K562 (cell line): ENCODE data around the gene TMEM129. TPM values are rescaled to one million over a fixed set of nuclear protein-coding genes. Genes with fewer than 3 reads are reported as not detected.

ENCODE experiments used
- AFF1 ChIP-seq, 2 experiments: fragments of 450-650 bp; IDR thresholded peaks; 2 replicates each; pipeline ENCODE4 v1.6.1; 2018; ENCODE audit warnings: mild to moderate bottlenecking in 2 of 2, low read depth in 1 of 2; ENCODE audit not compliant: partially characterized antibody in 2 of 2
- BRF2 ChIP-seq: IDR thresholded peaks from 3 replicates; pipeline ENCODE4 v1.6.1; 2011; ENCODE audit warnings: borderline replicate concordance, mild to moderate bottlenecking; ENCODE audit not compliant: insufficient read length, insufficient read depth
- CBFB ChIP-seq: sonication (generic); formaldehyde crosslinking; IDR thresholded peaks from 2 replicates; pipeline ENCODE4 v1.4.0; 2020; ENCODE audit warnings: mild to moderate bottlenecking, missing genetic modification reagents
- ELK3 ChIP-seq: fragments of 450-650 bp; formaldehyde crosslinking; IDR thresholded peaks from 2 replicates; pipeline ENCODE4 v1.4.0; 2020; ENCODE audit warnings: mild to moderate bottlenecking
- ETS2 ChIP-seq: IDR thresholded peaks from 2 replicates; pipeline ENCODE4 v1.6.1; 2016; ENCODE audit warnings: borderline replicate concordance, missing genetic modification characterization, mild to moderate bottlenecking, moderate library complexity, missing compliant biosample characterization; ENCODE audit not compliant: poor library complexity, severe bottlenecking
- HDAC3 ChIP-seq: fragments of 450-650 bp; IDR thresholded peaks from 2 replicates; pipeline ENCODE4 v1.6.1; 2018; ENCODE audit warnings: borderline replicate concordance, mild to moderate bottlenecking, moderate library complexity; ENCODE audit not compliant: partially characterized antibody
- HINFP ChIP-seq: fragments of 450-650 bp; conservative IDR thresholded peaks from 2 replicates; pipeline ENCODE4 v1.6.1; 2016; ENCODE audit warnings: missing genetic modification characterization, low read depth, mild to moderate bottlenecking, control low read depth, missing compliant biosample characterization
- KDM2B ChIP-seq: fragments of 250-450 bp; sonication (Bioruptor Pico); IDR thresholded peaks from 2 replicates; pipeline ENCODE4 v1.8.0; 2021; ENCODE audit warnings: mild to moderate bottlenecking, moderate library complexity
- KLF13 ChIP-seq: fragments of 450-650 bp; IDR thresholded peaks from 2 replicates; pipeline ENCODE4 v1.6.1; 2016; ENCODE audit warnings: missing genetic modification characterization, low read depth, mild to moderate bottlenecking, missing compliant biosample characterization, moderate library complexity, borderline replicate concordance
- PTTG1 ChIP-seq: fragments of 450-650 bp; IDR thresholded peaks from 2 replicates; pipeline ENCODE4 v1.6.1; 2016; ENCODE audit warnings: low read depth, mild to moderate bottlenecking, missing genetic modification characterization, missing compliant biosample characterization
- RFX1 ChIP-seq: fragments of 450-650 bp; IDR thresholded peaks from 2 replicates; pipeline ENCODE4 v1.6.1; 2016; ENCODE audit warnings: mild to moderate bottlenecking, moderate library complexity
- SMARCA5 ChIP-seq: fragments of 450-650 bp; IDR thresholded peaks from 2 replicates; pipeline ENCODE4 v1.6.1; 2016
- TAF1 ChIP-seq: IDR thresholded peaks from 2 replicates; pipeline ENCODE4 v1.6.1; 2011; ENCODE audit warnings: mild to moderate bottlenecking, low read length, moderate library complexity; ENCODE audit not compliant: insufficient read depth, control insufficient read depth, severe bottlenecking; ENCODE audit errors: extremely low read depth
- ZBTB1 ChIP-seq: sonication (generic); formaldehyde crosslinking; IDR thresholded peaks from 2 replicates; pipeline ENCODE4 v1.8.1; 2023; ENCODE audit warnings: missing genetic modification reagents, low read depth, mild to moderate bottlenecking, borderline replicate concordance
- ZNF280B ChIP-seq: fragments of 250-450 bp; sonication (Bioruptor Pico); IDR thresholded peaks from 2 replicates; pipeline ENCODE4 v1.5.1; 2021; ENCODE audit warnings: mild to moderate bottlenecking
- ZNF282 ChIP-seq: sonication (generic); formaldehyde crosslinking; IDR thresholded peaks from 2 replicates; pipeline ENCODE4 v1.8.1; 2023; ENCODE audit warnings: missing genetic modification reagents
- polyA plus RNA-seq, 8 experiments: library from polyadenylated mRNA; depleted of rRNA in 4 of 8; stranded (reverse) in 5 of 8; unstranded in 3 of 8; fragments of >200 nt; fragmentation: Nextera tagmentation in 2 of 8; fragmentation: Illumina TruSeq in 1 of 8; extraction: Ambion mirVana in 2 of 8; extraction: Trizol in 1 of 8; gene quantifications; 2 replicates each; pipeline versions ENCODE4 v1.2.1 to v1.2.3, GENCODE V29; 2011 to 2014; ENCODE audit warnings: inconsistent platforms in 1 of 8, missing spikeins in 1 of 8
- total RNA-seq, 7 experiments: library from RNA; depleted of rRNA in 6 of 7; stranded (reverse); fragments of >200 nt in 6 of 7; fragmentation: Illumina TruSeq in 2 of 7; extraction: Trizol in 2 of 7; gene quantifications; 2 replicates each; pipeline versions ENCODE4 v1.2.1 to v1.2.3, GENCODE V29; 2011 to 2021; ENCODE audit warnings: low replicate concordance in 1 of 7

TMEM129 gene
- total and polyA plus RNA-seq, 9 of the 15 experiments (the other 6 are each of a cell fraction or from before 2014, with no cell fraction given), result 0.34 to 47.2 (median 18.8) TPM

- peak; percentile 72; the same call in 1 of the 2 replicates for TF ChIP-seq ZBTB1 (CRISPR knock-in tag)
- no peak for TF ChIP-seq SMARCA5
- TF ChIP-seq HDAC3, result no peak
- peak; percentile 51; the same call in 1 of the 2 replicates for TF ChIP-seq KLF13 (tag)
- no peak for TF ChIP-seq PTTG1 (tag)
- no peak for TF ChIP-seq CBFB (CRISPR knock-in tag)
- no peak for TF ChIP-seq ZNF280B (CRISPR knock-in tag)
- no peak for TF ChIP-seq RFX1
- TF ChIP-seq TAF1, result peak; percentile 25
- no peak for TF ChIP-seq HINFP
- no peak for TF ChIP-seq AFF1 (IDR thresholded peaks at IDR 0.05; ENCODE audit: low read depth in 1 of 2, partially characterized antibody in 2 of 2)
- no peak for TF ChIP-seq ELK3 (CRISPR knock-in tag)
- no peak; the same call in 1 of the 2 replicates for TF ChIP-seq KDM2B (CRISPR knock-in tag)
- TF ChIP-seq BRF2, result no peak
- TF ChIP-seq ZNF282 (CRISPR knock-in tag), result peak; percentile 78; the same call in 1 of the 2 replicates
- TF ChIP-seq ETS2 (tag), result no peak
Measured at GRCh38 chr4:1683736-1684505, 37.2 kb downstream of the TMEM129 start, which contains the start of gene FAM53A (continued).
